GM04503 (cell line): ENCODE data around the gene ZNF467.

Experiments
- DNase-seq: peaks from one replicate; pipeline ENCODE4 v3.0.0-alpha.2; 2012; ENCODE audit warnings: low read depth

The ZNF467 gene

GRCh38 chr7:149770728-149771636, 2.4 kb downstream of the ZNF467 start:
- DNase-seq: no peak

- no peak for DNase-seq
Measured at GRCh38 chr7:149769915-149770314, 3.5 kb downstream of the ZNF467 start.

- DNase-seq: no peak
Measured at GRCh38 chr7:149768931-149769330, 4.5 kb downstream of the ZNF467 start.

- DNase-seq: no peak
Measured at GRCh38 chr7:149767068-149767467, 6.3 kb downstream of the ZNF467 start.

- DNase-seq: no peak
Measured at GRCh38 chr7:149766135-149766675, 7.2 kb downstream of the ZNF467 start.

GRCh38 chr7:149765399-149766121, 7.8 kb downstream of the ZNF467 start:
- no peak for DNase-seq

- DNase-seq: no peak
Measured at GRCh38 chr7:149764481-149765398, 8.6 kb downstream of the ZNF467 start.

GRCh38 chr7:149763563-149764240, 9.7 kb downstream of the ZNF467 start:
- no peak for DNase-seq

GRCh38 chr7:149762610-149763009, 10.8 kb downstream of the ZNF467 start:
- no peak for DNase-seq

GRCh38 chr7:149762089-149762488, 11.3 kb downstream of the ZNF467 start:
- no peak for DNase-seq

GRCh38 chr7:149761307-149761706, 12.1 kb downstream of the ZNF467 start:
- no peak for DNase-seq

- no peak for DNase-seq
Measured at GRCh38 chr7:149760538-149760937, 12.8 kb downstream of the ZNF467 start.

- DNase-seq: no peak
Measured at GRCh38 chr7:149759093-149759860, 14.1 kb downstream of the ZNF467 start.

GRCh38 chr7:149753375-149754233, 19.8 kb downstream of the ZNF467 start:
- DNase-seq: no peak

GRCh38 chr7:149752646-149753045, 20.7 kb downstream of the ZNF467 start:
- no peak for DNase-seq

GRCh38 chr7:149751043-149751775, 22.2 kb downstream of the ZNF467 start:
- DNase-seq: no peak

- no peak for DNase-seq
Measured at GRCh38 chr7:149750122-149750845, 23.1 kb downstream of the ZNF467 start.
